NCI-H226 (cell line): ENCODE results near the gene DISP1.

ENCODE experiments used
- DNase-seq: peaks from one replicate; pipeline ENCODE4 v3.0.0-alpha.2; 2015

Gene DISP1

GRCh38 chr1:222814536-222815439 is at the start of gene DISP1:
Gene DISP1, plus strand, starts transcription at chr1:222815039. Its CDS starts 127,785 bp downstream, at chr1:222942824.
- DNase-seq, result peak; percentile 48

DNA sequence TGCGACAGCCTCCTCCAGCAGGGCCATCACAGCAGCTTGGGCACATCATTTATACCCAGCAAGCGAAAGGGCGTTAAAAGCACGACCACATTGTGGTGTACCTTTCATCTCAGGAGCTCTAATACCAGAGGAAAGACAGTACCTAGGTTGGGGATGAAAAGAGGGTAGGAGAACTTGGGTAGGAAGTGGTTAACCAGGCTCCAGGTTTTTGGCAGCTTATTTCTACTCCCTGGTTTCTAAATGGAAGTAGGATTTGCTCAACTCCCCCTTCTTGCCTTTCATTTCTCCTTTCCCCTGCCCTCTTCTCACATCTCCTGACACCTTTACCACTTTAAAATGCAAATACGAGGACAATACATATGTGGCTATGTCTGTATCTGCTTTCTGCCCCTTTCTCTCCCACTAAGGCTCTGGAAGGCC is 47.7 kb upstream of the DISP1 start:
- DNase-seq, result no peak

- no peak for DNase-seq
Measured at GRCh38 chr1:222768592-222768991, 46.2 kb upstream of the DISP1 start.

- no peak for DNase-seq
Measured at GRCh38 chr1:222769181-222769580, 45.7 kb upstream of the DISP1 start.

- no peak for DNase-seq
Measured at GRCh38 chr1:222769971-222770620, 44.7 kb upstream of the DISP1 start.

GRCh38 chr1:222772996-222773379 is 41.9 kb upstream of the DISP1 start:
- no peak for DNase-seq

GRCh38 chr1:222777463-222777862 is 37.4 kb upstream of the DISP1 start:
- peak; percentile 8 for DNase-seq

DNA sequence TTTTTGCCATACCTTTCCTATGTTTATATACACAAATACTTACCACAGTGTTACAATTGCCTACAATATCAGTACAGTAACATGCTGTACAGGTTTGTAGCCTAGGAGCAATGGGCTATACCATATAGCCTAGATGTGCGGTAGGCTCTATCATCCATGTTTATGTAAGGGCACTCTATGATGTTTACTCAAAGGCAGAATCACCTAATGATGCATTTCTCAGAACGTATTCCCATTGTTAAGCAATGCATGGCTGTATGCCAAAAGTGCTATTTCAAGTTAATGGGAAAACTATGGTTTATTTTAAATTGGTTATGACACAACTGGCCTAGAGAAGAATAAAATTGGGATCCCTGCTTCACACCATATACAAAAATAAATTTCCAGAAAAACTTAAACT is 36.9 kb upstream of the DISP1 start:
- peak; percentile 23 for DNase-seq

- DNase-seq, result no peak
Measured at GRCh38 chr1:222781251-222781650, 33.6 kb upstream of the DISP1 start.

DNA sequence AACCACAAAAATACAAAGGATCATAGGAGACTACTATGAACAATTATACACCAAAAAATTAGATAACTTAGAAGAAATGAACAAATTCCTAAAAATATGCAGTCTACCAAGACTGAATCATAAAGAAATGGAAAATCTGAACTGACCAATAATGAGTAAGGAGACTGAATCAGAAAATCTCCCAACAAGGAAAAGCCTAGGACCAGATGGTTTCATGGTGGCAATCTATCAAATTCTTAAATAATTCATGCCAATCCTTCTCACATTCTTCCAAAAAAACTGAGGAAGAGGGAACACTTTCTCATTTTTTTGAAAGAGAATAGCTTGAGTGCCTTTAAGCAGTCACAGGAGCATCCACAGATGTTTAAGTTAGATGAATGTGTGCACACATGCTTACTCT is 31.8 kb upstream of the DISP1 start:
- no peak for DNase-seq

- no peak for DNase-seq
Measured at GRCh38 chr1:222784371-222784770, 30.5 kb upstream of the DISP1 start.

- no peak for DNase-seq
Measured at GRCh38 chr1:222784916-222785315, 29.9 kb upstream of the DISP1 start.

GRCh38 chr1:222785529-222785928 is 29.3 kb upstream of the DISP1 start:
- no peak for DNase-seq

- peak; percentile 6 for DNase-seq
Measured at GRCh38 chr1:222786121-222786520, 28.7 kb upstream of the DISP1 start.

- peak; percentile 6 for DNase-seq
Measured at GRCh38 chr1:222787729-222788128, 27.1 kb upstream of the DISP1 start.

DNA sequence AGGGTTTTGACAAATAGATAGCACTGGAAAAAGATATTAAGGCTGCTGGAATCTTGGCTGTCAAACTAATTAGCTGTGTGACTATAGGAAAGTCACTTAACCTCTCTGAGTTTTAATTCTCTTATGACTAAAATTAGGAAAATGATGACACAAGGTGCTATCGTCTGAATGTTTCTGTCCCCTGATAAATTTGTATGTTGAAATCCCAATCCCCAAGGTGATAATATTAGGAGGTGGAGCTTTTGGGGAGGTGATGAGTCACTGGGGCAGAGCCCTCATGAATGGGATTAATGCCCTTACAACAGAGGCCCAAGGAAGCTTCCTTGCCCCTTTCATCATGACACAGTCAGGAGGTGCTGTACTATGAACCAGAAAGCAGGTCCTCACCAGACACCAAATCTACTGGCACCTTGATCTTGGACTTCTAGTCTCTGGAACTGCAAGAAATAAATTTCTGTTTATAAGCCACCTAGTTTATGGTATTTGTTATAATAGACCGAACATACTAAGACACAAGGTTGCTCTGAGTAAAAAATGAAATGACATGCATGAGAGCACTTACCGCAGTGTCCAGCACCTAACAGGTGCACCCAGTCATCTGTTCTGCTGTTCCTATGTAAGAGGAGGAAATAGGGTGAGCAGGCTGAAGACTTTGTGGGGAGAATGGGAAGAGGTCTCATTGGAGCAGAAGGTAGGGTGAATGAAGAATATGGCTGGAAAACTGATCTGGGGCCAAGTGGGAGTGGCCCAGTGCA is 26.3 kb upstream of the DISP1 start:
- DNase-seq, result no peak

DNA sequence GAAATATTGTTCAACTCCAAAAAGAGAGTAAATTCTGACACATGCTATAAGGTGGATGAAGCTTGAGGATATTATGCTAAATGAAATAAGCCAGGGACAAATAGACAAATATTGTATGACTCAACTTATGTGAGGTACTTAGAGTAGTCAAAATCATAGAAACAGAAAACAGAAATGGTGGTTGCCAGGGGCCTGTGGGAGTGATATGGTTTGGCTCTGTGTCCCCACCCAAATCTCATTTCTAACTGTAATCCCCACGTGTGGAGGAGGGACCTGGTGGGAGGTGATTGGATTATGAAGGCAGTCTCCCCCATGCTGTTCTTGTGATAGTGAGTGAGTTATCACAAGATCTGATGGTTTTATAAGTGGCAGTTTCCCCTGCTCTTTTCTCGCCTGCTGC is 24.7 kb upstream of the DISP1 start:
- no peak for DNase-seq

- DNase-seq, result no peak
Measured at GRCh38 chr1:222790520-222790919, 24.3 kb upstream of the DISP1 start.

- peak; percentile 57 for DNase-seq
Measured at GRCh38 chr1:222791006-222791710, 23.7 kb upstream of the DISP1 start.

DNA sequence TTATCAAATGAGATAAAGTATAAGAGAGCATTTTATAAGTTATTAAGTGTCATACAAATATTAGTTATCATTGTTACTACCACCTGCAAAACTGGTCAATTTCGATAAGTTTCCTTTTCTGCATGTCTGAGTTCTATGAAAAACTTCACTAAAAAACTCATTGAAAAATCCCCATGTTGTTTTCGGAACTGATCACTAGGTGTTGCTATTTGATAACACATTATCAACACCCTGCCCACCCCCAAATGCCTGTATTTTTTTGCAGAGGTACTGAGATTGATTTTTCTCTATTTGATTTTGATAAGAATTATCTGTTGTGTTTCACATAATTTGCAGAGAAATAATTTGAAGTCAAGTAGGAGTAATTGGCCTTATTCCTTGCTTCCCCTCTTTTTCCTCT is 22.1 kb upstream of the DISP1 start:
- DNase-seq, result no peak

- DNase-seq, result no peak
Measured at GRCh38 chr1:222794656-222795474, 20.0 kb upstream of the DISP1 start.

- DNase-seq, result peak; percentile 10
Measured at GRCh38 chr1:222798116-222798515, 16.7 kb upstream of the DISP1 start.
